MCF 10A (cell line): Measurements from ENCODE around the gene POU3F1. TPM values are rescaled to one million over a fixed set of nuclear protein-coding genes. Genes with fewer than 3 reads are reported as not detected.
"Not testable (repeated sequence)": the region's sequence is repeated elsewhere in the genome, so short reads cannot be mapped to it uniquely, and the experiment has no call there.

Source experiments
- BruUV-seq: library from RNA; stranded (reverse); fragments of 400-500 nt; replicated peaks from 2 replicates; lab custom pipeline; 2021; lab: Mats Ljungman, UMichigan
- CTCF ChIA-PET: fragments of 300-600 bp; sonication (Branson Sonifier 250); formaldehyde crosslinking; extraction: SDS; loops from one replicate; lab custom pipeline; 2021; ENCODE audit warnings: antibody characterized with exemption, inconsistent platforms; lab: Yijun Ruan, JAX
- POLR2A ChIA-PET: fragments of 300-600, 350-650 bp; sonication (Branson Sonifier 250); formaldehyde crosslinking; extraction: SDS; loops from one replicate; lab custom pipeline; 2020; ENCODE audit warnings: antibody characterized with exemption, inconsistent platforms; lab: Yijun Ruan, JAX
- DNase-seq: peaks from one replicate; pipeline ENCODE4 v3.0.0-alpha.2; 2018; ENCODE audit not compliant: unreplicated experiment
- H3K27ac Mint-ChIP-seq: one replicate; pipeline ENCODE4 v1.8.0; 2022; ENCODE audit warnings: mild to moderate bottlenecking, low read depth, mixed read lengths; ENCODE audit not compliant: unreplicated experiment
- H3K27me3 Mint-ChIP-seq: one replicate; pipeline ENCODE4 v1.8.0; 2022; ENCODE audit warnings: mixed read lengths; ENCODE audit not compliant: insufficient read depth, unreplicated experiment
- H3K36me3 Mint-ChIP-seq: one replicate; pipeline ENCODE4 v1.8.0; 2022; ENCODE audit warnings: mild to moderate bottlenecking, moderate library complexity, mixed read lengths; ENCODE audit not compliant: insufficient read depth, unreplicated experiment
- H3K4me1 Mint-ChIP-seq: one replicate; pipeline ENCODE4 v1.8.0; 2022; ENCODE audit warnings: mixed read lengths; ENCODE audit not compliant: insufficient read depth, unreplicated experiment
- H3K4me3 Mint-ChIP-seq: one replicate; pipeline ENCODE4 v1.8.0; 2022; ENCODE audit warnings: mild to moderate bottlenecking, moderate library complexity, mixed read lengths; ENCODE audit not compliant: unreplicated experiment
- H3K9me3 Mint-ChIP-seq: one replicate; pipeline ENCODE4 v1.8.0; 2022; ENCODE audit warnings: mixed read lengths; ENCODE audit not compliant: unreplicated experiment
- CTCF ChIP-seq: fragments of 200-600 bp; IDR thresholded peaks from one replicate; pipeline ENCODE4 v1.8.0; 2022; ENCODE audit warnings: antibody characterized with exemption, mild to moderate bottlenecking; ENCODE audit not compliant: unreplicated experiment
- intact Hi-C: fragments of 100-400 bp; cut with micrococcal nuclease; formaldehyde crosslinking; loops from 2 replicates; pipeline ENCODE4 v1.14.1; 2022
- total RNA-seq: library from RNA; stranded (reverse); gene quantifications from 2 replicates; pipeline ENCODE4 v1.2.3, GENCODE V29; 2022

Gene POU3F1
- total RNA-seq, 1 experiment from 2014 or later: 0.14 TPM

GRCh38 chr1:38039331-38040088, 7.1 kb downstream of the POU3F1 start:
- intact Hi-C loops: loop anchor here (1.0 to 5.0 kb wide), 3 partner anchors 548 to 1053 kb away; no protein-coding TSS in a partner anchor

GRCh38 chr1:38038861-38039260, 7.7 kb downstream of the POU3F1 start:
- Mint-ChIP-seq H3K27me3 (peaks cover 22% of the 10 kb centered on the region), H3K9me3 (no peaks in the 10 kb centered on the region), H3K4me1 (peaks cover 6% of the 10 kb centered on the region), H3K4me3 (no peak overlapping the region), H3K27ac (peak overlapping the region; percentile 58), H3K36me3 (no peaks in the 10 kb centered on the region)
- TF ChIP-seq CTCF: no peak
- POLR2A ChIA-PET: interaction anchor here (0.6 kb wide), 1 partner anchor 1576 kb away, joined by 3 read pairs; no protein-coding TSS in a partner anchor
- CTCF ChIA-PET: interaction anchor here (0.5 to 3.3 kb wide), 8 partner anchors 8 to 796 kb away, joined by 3 to 13 read pairs (median 5); no protein-coding TSS in a partner anchor
- peak; percentile 20 for DNase-seq
- no TSS peak for BruUV-seq
- intact Hi-C loops: loop anchor here (5.0 kb wide), 2 partner anchors 548 to 1053 kb away; no protein-coding TSS in a partner anchor

More at GRCh38 chr1:38039331-38040088, 7.1 kb downstream of the POU3F1 start:
- no peaks in the 10 kb centered on the region for H3K9me3 Mint-ChIP-seq
- BruUV-seq: no TSS peak
- no peak overlapping the region for H3K4me3 Mint-ChIP-seq
- CTCF ChIA-PET: interaction anchor here (0.6 to 3.3 kb wide), 12 partner anchors 9 to 1447 kb away, joined by 3 to 13 read pairs (median 4); no protein-coding TSS in a partner anchor
- H3K4me1 Mint-ChIP-seq: peaks cover 6% of the 10 kb centered on the region
- POLR2A ChIA-PET: no interaction called here
- no peaks in the 10 kb centered on the region for H3K36me3 Mint-ChIP-seq
- H3K27ac Mint-ChIP-seq: peak overlapping the region; percentile 58
- H3K27me3 Mint-ChIP-seq: peaks cover 29% of the 10 kb centered on the region
- DNase-seq: no peak
- no peak for TF ChIP-seq CTCF

- Mint-ChIP-seq H3K4me3 (no peak overlapping the region), H3K36me3 (no peaks in the 10 kb centered on the region), H3K27me3 (peaks cover 7% of the 10 kb centered on the region), H3K27ac (no peak overlapping the region), H3K4me1 (peaks cover 6% of the 10 kb centered on the region), H3K9me3 (no peaks in the 10 kb centered on the region)
- ChIA-PET CTCF (interaction anchor here (0.5 to 3.3 kb wide), 5 partner anchors 11 to 797 kb away, joined by 3 to 12 read pairs (median 5); no protein-coding TSS in a partner anchor), POLR2A (no interaction called here)
- peak; percentile 43 for DNase-seq
- no TSS peak for BruUV-seq
- TF ChIP-seq CTCF: no peak
- intact Hi-C loops: loop anchor here (5.0 kb wide), 2 partner anchors 550 to 1055 kb away; no protein-coding TSS in a partner anchor
Measured at GRCh38 chr1:38037221-38037939, 9.2 kb downstream of the POU3F1 start.

- intact Hi-C loops: loop anchor here (5.0 kb wide), 2 partner anchors 552 to 1057 kb away; no protein-coding TSS in a partner anchor
- H3K4me1 Mint-ChIP-seq: peaks cover 13% of the 10 kb centered on the region
- no peak overlapping the region for H3K4me3 Mint-ChIP-seq
- H3K27ac Mint-ChIP-seq: no peak overlapping the region
- H3K27me3 Mint-ChIP-seq: no peaks in the 10 kb centered on the region
- no peaks in the 10 kb centered on the region for H3K9me3 Mint-ChIP-seq
- DNase-seq: no peak
- ChIA-PET CTCF (no interaction called here), POLR2A (no interaction called here)
- H3K36me3 Mint-ChIP-seq: peaks cover 4% of the 10 kb centered on the region
- no TSS peak for BruUV-seq
- no peak for TF ChIP-seq CTCF
Measured at GRCh38 chr1:38034871-38035270, 11.7 kb downstream of the POU3F1 start.

GRCh38 chr1:38032992-38033391, 13.6 kb downstream of the POU3F1 start:
- BruUV-seq, H3K36me3 Mint-ChIP-seq, H3K4me3 Mint-ChIP-seq, H3K27ac Mint-ChIP-seq, intact Hi-C loops, H3K27me3 Mint-ChIP-seq, H3K9me3 Mint-ChIP-seq, DNase-seq: not testable (repeated sequence)
- CTCF ChIA-PET: interaction anchor here (0.6 to 1.3 kb wide), 3 partner anchors 119 to 802 kb away, joined by 3 read pairs; no protein-coding TSS in a partner anchor
- H3K4me1 Mint-ChIP-seq: peaks cover 20% of the 10 kb centered on the region
- POLR2A ChIA-PET: interaction anchor here (1.2 kb wide), 2 partner anchors 37 to 802 kb away, joined by 3 to 5 read pairs; no protein-coding TSS in a partner anchor
